GM11168 (cell line): Measurements from ENCODE around the gene DKK1.
"Not testable (repeated sequence)": the region's sequence is repeated elsewhere in the genome, so short reads cannot be mapped to it uniquely, and the experiment has no call there.

ENCODE experiments used
- in situ Hi-C: fragments of 300-500 bp; cut with MboI; formaldehyde crosslinking; loops from one replicate; pipeline ENCODE4 v1.12.0; 2022; ENCODE audit warnings: low sequenced_read_pairs; ENCODE audit not compliant: unreplicated experiment

The DKK1 gene

DNA sequence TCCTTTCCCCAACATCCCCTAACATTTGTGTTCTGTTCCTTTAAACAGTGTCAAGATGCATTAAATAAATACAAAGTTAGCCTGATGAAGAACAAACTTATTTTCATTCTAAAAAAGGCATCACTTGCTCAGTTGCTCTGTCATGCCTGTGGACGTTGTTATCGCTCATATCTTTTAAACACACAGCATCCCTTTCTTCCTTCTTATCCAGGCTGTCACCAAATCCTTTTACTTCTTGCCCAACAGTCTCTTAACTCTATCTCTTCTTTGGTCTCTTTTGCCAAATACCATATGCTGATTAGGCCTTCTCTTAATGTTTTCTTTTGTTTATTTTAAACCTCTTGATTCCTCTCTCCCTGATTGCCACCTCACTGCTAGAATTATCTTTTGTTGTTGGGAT, 43.9 kb downstream of the DKK1 start:
- in situ Hi-C loops, result no loop called here

DNA sequence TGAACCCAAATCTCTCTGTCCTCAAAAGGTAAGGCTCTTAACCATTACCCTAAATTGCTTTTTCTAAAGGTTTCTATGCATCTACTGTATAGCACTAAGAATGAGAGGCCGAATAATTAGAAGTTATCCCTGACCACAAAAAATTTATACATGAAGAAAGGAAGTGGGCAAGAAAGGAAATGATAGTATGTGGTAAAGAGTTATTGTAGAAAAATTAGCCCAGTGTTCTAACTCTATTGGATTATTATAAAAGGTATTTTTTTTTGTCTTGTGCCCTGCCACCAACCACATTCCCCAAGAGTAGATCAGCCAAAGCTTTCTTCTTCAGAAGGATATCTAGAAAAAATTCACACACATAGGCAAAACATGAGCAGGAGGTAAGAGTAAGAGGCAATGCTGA, 45.4 kb downstream of the DKK1 start:
- in situ Hi-C loops, result no loop called here

DNA sequence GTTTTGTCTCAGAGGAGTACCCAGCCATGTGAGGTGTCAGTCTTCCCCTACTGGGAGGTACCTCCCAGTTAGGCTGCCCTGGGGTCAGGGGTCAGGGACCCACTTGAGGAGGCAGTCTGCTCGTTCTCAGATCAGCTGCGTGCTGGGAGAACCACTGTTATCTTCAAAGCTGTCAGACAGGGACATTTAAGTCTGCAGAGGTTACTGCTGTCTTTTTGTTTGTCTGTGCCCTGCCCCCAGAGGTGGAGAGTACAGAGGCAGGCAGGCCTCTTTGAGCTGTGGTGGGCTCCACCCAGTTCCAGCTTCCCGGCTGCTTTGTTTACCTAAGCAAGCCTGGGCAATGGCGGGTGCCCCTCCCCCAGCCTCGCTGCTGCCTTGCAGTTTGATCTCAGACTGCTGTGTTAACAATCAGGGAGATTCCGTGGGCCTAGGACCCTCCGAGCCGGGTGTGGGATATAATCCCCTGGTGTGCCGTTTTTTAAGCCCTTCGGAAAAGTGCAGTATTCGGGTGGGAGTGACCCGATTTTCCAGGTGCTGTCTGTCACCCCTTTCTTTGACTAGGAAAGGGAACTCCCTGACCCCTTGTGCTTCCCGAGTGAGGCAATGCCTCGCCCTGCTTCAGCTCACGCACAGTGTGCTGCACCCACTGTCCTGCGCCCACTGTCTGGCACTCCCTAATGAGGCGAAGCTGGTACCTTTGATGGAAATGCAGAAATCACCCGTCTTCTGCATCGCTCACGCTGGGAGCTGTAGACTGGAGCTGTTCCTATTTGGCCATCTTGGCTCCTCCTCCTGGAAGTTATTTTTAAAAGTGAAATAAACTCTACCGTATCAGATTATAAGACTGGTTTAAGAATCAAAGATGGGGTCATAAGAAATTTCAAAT, 51.7 kb downstream of the DKK1 start:
- in situ Hi-C loops, result not testable (repeated sequence)
